Astrocyte (in vitro differentiated cells and primary cell): Measurements from ENCODE around the gene KRTAP2-2. TPM values are rescaled to one million over a fixed set of nuclear protein-coding genes. Genes with fewer than 3 reads are reported as not detected.
A peak's percentile ranks its signal among the peaks of the same experiment; 100 is the strongest.
"Not testable (repeated sequence)": the region's sequence is repeated elsewhere in the genome, so short reads cannot be mapped to it uniquely, and the experiment has no call there.

Experiments used
- DNase-seq: peaks from one replicate; pipeline ENCODE4 v3.0.0-alpha.2; 2010; ENCODE audit warnings: low read depth
- FAIRE-seq: peaks from 2 replicates; lab custom pipeline; 2011; peaks lifted over from hg19 to GRCh38; lab: Jason Lieb, UNC
- H2AFZ ChIP-seq: 2 replicates; pipeline ENCODE4 v1.6.0; 2012; ENCODE audit warnings: low read depth, low read length, inconsistent platforms
- H3K27ac ChIP-seq: 2 replicates; pipeline ENCODE4 v1.5.1; 2011; ENCODE audit warnings: low read depth, low read length, inconsistent platforms
- H3K27me3 ChIP-seq: 2 replicates; pipeline ENCODE4 v1.6.0; 2011; ENCODE audit warnings: low read length, inconsistent platforms; ENCODE audit not compliant: insufficient read depth
- H3K36me3 ChIP-seq: 2 replicates; pipeline ENCODE4 v1.5.1; 2011; ENCODE audit warnings: low read length, inconsistent platforms; ENCODE audit not compliant: insufficient read depth
- H3K4me1 ChIP-seq: 2 replicates; pipeline ENCODE4 v1.5.1; 2011; ENCODE audit warnings: low read length, inconsistent platforms; ENCODE audit not compliant: insufficient read depth
- H3K4me2 ChIP-seq: 2 replicates; pipeline ENCODE4 v1.6.0; 2012; ENCODE audit warnings: low read length, inconsistent platforms
- H3K4me3 ChIP-seq: 2 replicates; pipeline ENCODE4 v1.5.1; 2011; ENCODE audit warnings: low read depth, mild to moderate bottlenecking, low read length, inconsistent platforms; ENCODE audit not compliant: insufficient read depth
- H3K79me2 ChIP-seq: 2 replicates; pipeline ENCODE4 v1.6.0; 2012; ENCODE audit warnings: mild to moderate bottlenecking, low read length, inconsistent platforms; ENCODE audit not compliant: insufficient read depth
- H3K9ac ChIP-seq: 2 replicates; pipeline ENCODE4 v1.6.0; 2012; ENCODE audit warnings: mild to moderate bottlenecking, low read length, inconsistent platforms
- H3K9me3 ChIP-seq: 2 replicates; pipeline ENCODE4 v1.5.1; 2012; ENCODE audit warnings: low read depth, mild to moderate bottlenecking, low read length, inconsistent platforms; ENCODE audit not compliant: insufficient read depth
- H4K20me1 ChIP-seq: 2 replicates; pipeline ENCODE4 v1.6.0; 2012; ENCODE audit warnings: low read length, inconsistent platforms; ENCODE audit not compliant: insufficient read depth
- H3K27ac Mint-ChIP-seq: one replicate; pipeline ENCODE4 v1.8.0; 2021; ENCODE audit warnings: mild to moderate bottlenecking, mixed read lengths; ENCODE audit not compliant: unreplicated experiment
- H3K27me3 Mint-ChIP-seq: one replicate; pipeline ENCODE4 v1.8.0; 2021; ENCODE audit warnings: low read depth, mixed read lengths; ENCODE audit not compliant: unreplicated experiment
- H3K36me3 Mint-ChIP-seq: one replicate; pipeline ENCODE4 v1.8.0; 2021; ENCODE audit warnings: low read depth, mixed read lengths; ENCODE audit not compliant: unreplicated experiment
- H3K4me1 Mint-ChIP-seq: one replicate; pipeline ENCODE4 v1.8.0; 2021; ENCODE audit warnings: low read depth, mixed read lengths; ENCODE audit not compliant: unreplicated experiment
- H3K4me3 Mint-ChIP-seq: one replicate; pipeline ENCODE4 v1.8.0; 2021; ENCODE audit warnings: mild to moderate bottlenecking, moderate library complexity, mixed read lengths; ENCODE audit not compliant: unreplicated experiment
- H3K9me3 Mint-ChIP-seq: one replicate; pipeline ENCODE4 v1.8.0; 2021; ENCODE audit warnings: mild to moderate bottlenecking, mixed read lengths; ENCODE audit not compliant: unreplicated experiment
- CTCF ChIP-seq: IDR thresholded peaks from 2 replicates; pipeline ENCODE4 v1.5.1; 2011; ENCODE audit warnings: low read depth, mild to moderate bottlenecking, inconsistent platforms, low read length, moderate library complexity; ENCODE audit not compliant: insufficient read depth
- EZH2 ChIP-seq: IDR thresholded peaks from 2 replicates; pipeline ENCODE4 v1.6.1; 2012; ENCODE audit warnings: mild to moderate bottlenecking, low read length, inconsistent platforms; ENCODE audit not compliant: insufficient read depth
- total RNA-seq: library from RNA; stranded (reverse); gene quantifications from 2 replicates; pipeline ENCODE4 v1.2.1, GENCODE V29; 2021

KRTAP2-2 gene
- total RNA-seq, 1 donor from 2014 or later: not detected

DNA sequence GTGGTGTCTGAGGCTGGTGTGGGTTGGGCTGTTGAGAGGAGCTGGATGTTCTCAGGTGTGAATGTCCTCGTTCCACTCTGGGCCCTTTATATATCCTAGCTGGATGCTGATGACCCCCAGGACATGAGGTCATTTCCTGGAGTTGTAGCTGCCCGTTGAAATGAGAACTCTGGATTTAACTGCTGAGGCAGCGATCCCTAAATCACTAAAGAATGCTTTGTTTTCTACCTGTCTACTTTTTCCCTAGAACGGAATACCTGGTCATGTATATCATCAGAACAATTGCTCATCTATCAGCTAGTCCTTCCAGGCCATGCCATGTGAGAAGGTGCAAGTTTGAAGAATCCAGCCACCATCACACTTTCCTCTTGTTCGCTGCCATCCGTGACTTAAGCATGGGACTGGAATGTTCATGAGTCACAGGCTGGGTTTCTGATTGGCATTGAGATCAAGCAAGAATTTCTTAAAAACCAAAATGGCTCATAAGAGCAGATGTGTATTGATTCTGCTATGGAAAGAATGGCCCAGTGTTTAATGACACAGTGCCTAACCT is 5.1 kb upstream of the KRTAP2-2 start, which contains the start of gene KRTAP2-3:
KRTAP2-3 (minus strand) TSS at position 63 of the 553 bp plus-strand sequence. CDS start 64 bp downstream, outside the sequence.
- Mint-ChIP-seq H3K9me3 (peaks cover 2% of the 10 kb centered on the region), H3K36me3 (no peaks in the 10 kb centered on the region), H3K4me1 (peaks cover 46% of the 10 kb centered on the region), H3K27me3 (no peaks in the 10 kb centered on the region), H3K4me3 (peak within 1 kb of the TSS; percentile 62), H3K27ac (peak within 1 kb of the TSS; percentile 98)
- TF ChIP-seq EZH2 (no peak), CTCF (no peak)
- H3K79me2 ChIP-seq: no peaks in the 10 kb centered on the region
- H3K27me3 ChIP-seq: no peaks in the 10 kb centered on the region
- peak; percentile 99 for FAIRE-seq
- H3K4me1 ChIP-seq: peaks cover 45% of the 10 kb centered on the region
- H3K9ac ChIP-seq: peak within 1 kb of the TSS; percentile 69
- no peaks in the 10 kb centered on the region for H3K36me3 ChIP-seq
- H3K27ac ChIP-seq: peak within 1 kb of the TSS; percentile 96
- DNase-seq: peak; percentile 99
- no peaks in the 10 kb centered on the region for H3K9me3 ChIP-seq
- H3K4me3 ChIP-seq: no peak within 1 kb of the TSS
- H2AFZ ChIP-seq: no peak within 1 kb of the TSS
- H3K4me2 ChIP-seq: peak within 1 kb of the TSS; percentile 62
- H4K20me1 ChIP-seq: no peaks in the 10 kb centered on the region

- Histone ChIP-seq H3K4me2 (peak overlapping the region; percentile 62), H3K27ac (peak overlapping the region; percentile 96), H3K4me1 (peaks cover 45% of the 10 kb centered on the region), H3K9ac (peak overlapping the region; percentile 56)
- not testable (repeated sequence) for H3K27me3 ChIP-seq, H3K9me3 Mint-ChIP-seq, H4K20me1 ChIP-seq, H3K9me3 ChIP-seq, H3K36me3 ChIP-seq, H3K79me2 ChIP-seq, H2AFZ ChIP-seq, H3K36me3 Mint-ChIP-seq, H3K27me3 Mint-ChIP-seq, H3K4me3 ChIP-seq
- Mint-ChIP-seq H3K27ac (peak overlapping the region; percentile 98), H3K4me1 (peaks cover 42% of the 10 kb centered on the region), H3K4me3 (peak overlapping the region; percentile 51)
- DNase-seq (peak; percentile 89), FAIRE-seq (peak; percentile 88)
Observed at GRCh38 chr17:41059276-41060051, 4.4 kb upstream of the KRTAP2-2 start.

GRCh38 chr17:41058741-41059140 is 3.7 kb upstream of the KRTAP2-2 start:
- Histone ChIP-seq H3K4me1 (peaks cover 44% of the 10 kb centered on the region), H3K27ac (peak overlapping the region; percentile 94), H3K9me3 (no peaks in the 10 kb centered on the region), H3K9ac (peak overlapping the region; percentile 43), H3K79me2 (no peaks in the 10 kb centered on the region), H4K20me1 (no peaks in the 10 kb centered on the region), H3K27me3 (no peaks in the 10 kb centered on the region), H3K36me3 (no peaks in the 10 kb centered on the region), H3K4me3 (no peak overlapping the region), H3K4me2 (peak overlapping the region; percentile 62), H2AFZ (peak overlapping the region; percentile 33)
- peak overlapping the region; percentile 98 for H3K27ac Mint-ChIP-seq
- H3K4me3 Mint-ChIP-seq: no peak overlapping the region
- peaks cover 42% of the 10 kb centered on the region for H3K4me1 Mint-ChIP-seq
- H3K27me3 Mint-ChIP-seq: no peaks in the 10 kb centered on the region
- FAIRE-seq: no peak
- H3K36me3 Mint-ChIP-seq: no peaks in the 10 kb centered on the region
- peak; percentile 19 for DNase-seq
- no peak for TF ChIP-seq EZH2
- TF ChIP-seq CTCF: no peak
- H3K9me3 Mint-ChIP-seq: peaks cover 2% of the 10 kb centered on the region
